AG09319 (cell line): ENCODE measurements around the gene OTUD5.

ENCODE experiments used
- DNase-seq: peaks from one replicate; pipeline ENCODE4 v3.0.0-alpha.2; 2010; ENCODE audit warnings: low read depth; ENCODE audit errors: extremely low read depth
- TF ChIP-seq, protein P1 (sequence below): IDR thresholded peaks from 2 replicates; pipeline ENCODE4 v1.5.1; 2011; ENCODE audit warnings: low read depth, mild to moderate bottlenecking, inconsistent platforms, low read length, moderate library complexity

Gene OTUD5

GRCh38 chrX:48957477-48957826 lies at the start of gene OTUD5:
TSS of gene OTUD5 (minus strand) at chrX:48957607. CDS start at chrX:48957570, 37 bp downstream.
- TF ChIP-seq, protein P1, sequence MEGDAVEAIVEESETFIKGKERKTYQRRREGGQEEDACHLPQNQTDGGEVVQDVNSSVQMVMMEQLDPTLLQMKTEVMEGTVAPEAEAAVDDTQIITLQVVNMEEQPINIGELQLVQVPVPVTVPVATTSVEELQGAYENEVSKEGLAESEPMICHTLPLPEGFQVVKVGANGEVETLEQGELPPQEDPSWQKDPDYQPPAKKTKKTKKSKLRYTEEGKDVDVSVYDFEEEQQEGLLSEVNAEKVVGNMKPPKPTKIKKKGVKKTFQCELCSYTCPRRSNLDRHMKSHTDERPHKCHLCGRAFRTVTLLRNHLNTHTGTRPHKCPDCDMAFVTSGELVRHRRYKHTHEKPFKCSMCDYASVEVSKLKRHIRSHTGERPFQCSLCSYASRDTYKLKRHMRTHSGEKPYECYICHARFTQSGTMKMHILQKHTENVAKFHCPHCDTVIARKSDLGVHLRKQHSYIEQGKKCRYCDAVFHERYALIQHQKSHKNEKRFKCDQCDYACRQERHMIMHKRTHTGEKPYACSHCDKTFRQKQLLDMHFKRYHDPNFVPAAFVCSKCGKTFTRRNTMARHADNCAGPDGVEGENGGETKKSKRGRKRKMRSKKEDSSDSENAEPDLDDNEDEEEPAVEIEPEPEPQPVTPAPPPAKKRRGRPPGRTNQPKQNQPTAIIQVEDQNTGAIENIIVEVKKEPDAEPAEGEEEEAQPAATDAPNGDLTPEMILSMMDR = no peak

GRCh38 chrX:49003696-49004095 lies 46.3 kb upstream of the OTUD5 start:
- DNase-seq = no peak
- TF ChIP-seq, protein P1 = no peak

More at GRCh38 chrX:48957477-48957826, at the start of gene OTUD5:
- DNase-seq = no peak

DNA sequence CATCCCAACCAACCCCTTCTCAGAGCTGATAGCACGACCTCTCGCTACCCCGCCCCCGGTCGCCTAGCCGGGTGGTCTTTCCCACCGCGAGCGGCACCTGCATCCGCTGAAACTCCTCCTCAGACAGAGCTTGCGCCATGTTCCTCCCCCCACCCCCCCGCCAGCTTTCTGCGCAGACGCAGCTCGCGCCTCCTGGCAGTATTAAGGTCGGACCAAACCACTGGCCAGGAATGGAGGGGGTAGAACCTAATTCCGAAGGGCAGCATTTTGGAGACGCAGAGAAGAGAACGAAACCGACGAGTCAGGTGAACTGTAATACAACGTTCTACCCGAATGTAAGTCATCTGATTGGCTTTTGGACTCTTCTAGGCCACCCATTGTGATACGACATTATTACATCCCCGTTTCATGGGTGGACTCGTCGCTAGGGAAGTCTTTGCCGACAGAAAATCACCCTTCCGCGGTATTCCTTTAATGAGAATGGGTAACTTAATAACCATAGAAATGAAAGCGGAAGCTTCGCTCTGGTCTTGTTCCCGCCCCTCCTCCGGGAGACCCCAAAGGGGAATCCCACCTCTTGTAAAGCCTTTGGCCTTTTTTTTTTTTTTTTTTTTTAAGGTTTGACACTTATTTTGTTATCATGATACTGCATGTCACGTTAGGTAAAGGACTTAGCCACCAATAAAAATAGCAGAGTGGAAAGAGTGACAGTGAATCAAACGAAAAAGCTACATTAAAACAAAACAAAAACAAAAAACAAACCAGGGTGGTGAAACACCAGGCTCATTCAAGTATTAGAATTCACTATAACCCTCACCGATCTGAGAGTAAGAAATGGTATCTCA lies 44.9 kb upstream of the OTUD5 start, which contains the start of gene GRIPAP1:
GRIPAP1 (minus strand) TSS at position 174 of the 845 bp plus-strand sequence; CDS start at position 139, 35 bp downstream.
- TF ChIP-seq, protein P1 = no peak
- DNase-seq = peak; percentile 70

DNA sequence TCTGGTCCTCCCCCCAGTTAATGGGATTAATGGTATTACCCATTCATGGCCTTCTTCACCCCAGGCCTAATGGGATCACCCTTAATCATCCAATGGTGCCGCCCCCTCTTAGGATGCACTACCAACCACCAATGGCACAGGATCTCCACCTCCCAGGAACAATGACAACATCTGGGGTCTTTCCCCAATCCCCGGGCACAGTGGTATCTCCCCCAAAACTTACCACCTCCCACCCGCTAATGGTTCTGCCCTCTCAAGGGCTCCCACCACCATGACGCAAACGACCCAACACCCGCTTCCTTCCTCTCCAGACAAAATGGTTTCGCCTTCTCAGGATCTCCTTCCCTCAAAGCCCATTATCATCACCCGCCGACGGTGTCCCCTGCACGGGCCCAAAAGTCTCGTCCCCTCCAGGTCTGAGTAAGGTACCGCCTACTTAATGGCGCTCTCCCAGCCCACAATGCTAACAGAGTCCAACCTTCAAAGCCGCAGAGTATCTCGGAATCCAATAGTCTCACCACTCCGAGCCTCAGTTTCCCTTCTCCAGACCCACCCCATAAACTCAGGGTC lies 44.2 kb upstream of the OTUD5 start:
- DNase-seq = no peak
- TF ChIP-seq, protein P1 = no peak

GRCh38 chrX:49000636-49001035 lies 43.2 kb upstream of the OTUD5 start:
- TF ChIP-seq, protein P1 = no peak
- no peak for DNase-seq

DNA sequence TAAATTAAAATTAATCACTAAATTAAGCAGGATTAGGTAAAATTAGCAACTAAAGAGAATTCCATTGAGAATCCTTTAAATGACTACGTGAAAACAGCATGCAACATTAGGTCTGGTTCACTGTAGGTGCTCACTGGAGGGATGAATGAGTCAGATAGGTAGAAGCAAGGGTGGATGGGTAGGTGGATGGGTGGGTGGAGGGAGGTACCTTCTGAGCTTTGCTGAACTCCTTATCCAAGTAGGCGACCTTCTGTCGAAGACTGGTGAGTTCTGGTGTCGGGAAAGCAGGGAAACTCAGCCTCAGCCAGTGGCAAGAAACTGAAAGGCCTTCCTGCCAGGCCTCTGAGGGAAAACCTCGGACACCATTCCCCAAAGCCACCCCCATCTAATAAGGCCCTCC lies 41.6 kb upstream of the OTUD5 start:
- no peak for DNase-seq
- TF ChIP-seq, protein P1 = no peak

DNA sequence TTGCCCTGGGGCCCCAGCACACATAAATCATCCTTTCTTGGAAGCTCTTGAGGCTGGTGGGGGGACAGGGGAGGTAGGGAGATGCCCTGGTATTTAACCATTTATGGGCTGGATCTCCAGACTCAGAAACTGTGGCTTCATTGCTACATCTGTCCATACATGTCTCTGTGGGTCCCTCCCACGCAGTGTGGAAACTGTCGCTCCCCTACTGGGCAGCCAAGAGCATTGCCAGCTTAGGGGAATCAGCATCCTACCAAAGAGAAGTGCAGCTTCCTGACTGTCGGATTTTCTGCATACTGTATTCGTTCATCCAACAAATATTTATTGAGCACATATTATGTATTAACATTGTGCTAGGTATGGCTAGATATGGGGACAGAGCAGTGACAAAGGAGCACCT lies 41.0 kb upstream of the OTUD5 start:
- TF ChIP-seq, protein P1 = no peak
- DNase-seq = no peak
